GM12878 (cell line): ENCODE measurements around the gene BUD23. TPM values are rescaled to one million over a fixed set of nuclear protein-coding genes. Genes with fewer than 3 reads are reported as not detected.

Experiments used
- ATAC-seq: fragments of 200-7000 bp; cut with Tn5 transposase; 3 replicates; pipeline ENCODE4 v1.9.1; 2020; ENCODE audit warnings: mild to moderate bottlenecking, moderate library complexity
- BruUV-seq: library from RNA; stranded (reverse); fragments of 400-500 nt; replicated peaks from 2 replicates; lab custom pipeline; 2021; lab: Mats Ljungman, UMichigan
- CTCF ChIA-PET: fragments of 300-600 bp; sonication (Branson Sonifier 250); formaldehyde crosslinking; extraction: SDS; loops from one replicate; lab custom pipeline; 2021; ENCODE audit warnings: inconsistent platforms; lab: Yijun Ruan, JAX
- POLR2A ChIA-PET: fragments of 350-600 bp; formaldehyde crosslinking; extraction: SDS; loops from one replicate; lab custom pipeline; 2021; ENCODE audit warnings: inconsistent platforms; lab: Charles Lee
- RAD21 ChIA-PET: fragments of 300-600 bp; sonication (Branson Sonifier 250); formaldehyde crosslinking; loops from one replicate; lab custom pipeline; 2023; ENCODE audit warnings: antibody characterized with exemption; ENCODE audit not compliant: unreplicated experiment; lab: Charles Lee
- SMC1A ChIA-PET: fragments of 300-600 bp; sonication (Branson Sonifier 250); formaldehyde crosslinking; loops from one replicate; lab custom pipeline; 2023; ENCODE audit not compliant: unreplicated experiment, uncharacterized antibody; lab: Charles Lee
- DNase-seq: peaks from one replicate; pipeline ENCODE4 v3.0.0-alpha.2; 2011; ENCODE audit warnings: low read depth, low spot score
- FAIRE-seq: peaks from 3 replicates; lab custom pipeline; 2011; peaks lifted over from hg19 to GRCh38; lab: Jason Lieb, UNC
- H2AFZ ChIP-seq: 2 replicates; pipeline ENCODE4 v1.6.0; 2011; ENCODE audit warnings: low read depth, low read length, control low read depth; ENCODE audit not compliant: control insufficient read depth
- H3K27ac ChIP-seq: 2 replicates; pipeline ENCODE4 v1.5.1; 2011; ENCODE audit warnings: control low read depth; ENCODE audit not compliant: control insufficient read depth, insufficient read depth
- H3K27me3 ChIP-seq, 2 experiments: replicated peaks in 1 of 2; 2 replicates each; pipeline versions ENCODE4 v1.6.0 to v1.6.1; 2011; ENCODE audit warnings: low read length in 1 of 2; ENCODE audit not compliant: control insufficient read depth in 2 of 2, insufficient read depth in 2 of 2
- H3K36me3 ChIP-seq, 2 experiments: 2 replicates each; pipeline ENCODE4 v1.5.1; 2011; ENCODE audit warnings: low read length in 1 of 2; ENCODE audit not compliant: control insufficient read depth in 2 of 2, insufficient read depth in 2 of 2
- H3K4me1 ChIP-seq: 2 replicates; pipeline ENCODE4 v1.6.1; 2011; ENCODE audit warnings: mild to moderate bottlenecking, low read length, moderate library complexity, mixed read lengths; ENCODE audit not compliant: control insufficient read depth, insufficient read depth
- H3K4me2 ChIP-seq: 2 replicates; pipeline ENCODE4 v1.6.0; 2011; ENCODE audit warnings: control low read depth; ENCODE audit not compliant: control insufficient read depth, insufficient read depth
- H3K4me3 ChIP-seq: fragments of 200-600 bp; sonication (generic); 2 replicates; pipeline ENCODE4 v1.5.1; 2016
- H3K79me2 ChIP-seq: 2 replicates; pipeline ENCODE4 v1.6.0; 2011; ENCODE audit warnings: low read length; ENCODE audit not compliant: control insufficient read depth, insufficient read depth
- H3K9ac ChIP-seq: 2 replicates; pipeline ENCODE4 v1.8.0; 2011; ENCODE audit warnings: low read length, control low read depth, mixed read lengths; ENCODE audit not compliant: control insufficient read depth, insufficient read depth
- H3K9me3 ChIP-seq: replicated peaks from 3 replicates; pipeline ENCODE4 v1.5.1; 2011; ENCODE audit warnings: mild to moderate bottlenecking, low read length; ENCODE audit not compliant: control insufficient read depth, insufficient read depth
- H4K20me1 ChIP-seq: 2 replicates; pipeline ENCODE4 v1.6.0; 2011; ENCODE audit not compliant: control insufficient read depth, insufficient read depth
- CEBPZ ChIP-seq: fragments of 150-350 bp; IDR thresholded peaks from 2 replicates; pipeline ENCODE4 v1.6.1; 2016; ENCODE audit warnings: low read depth, low read length
- CREB1 ChIP-seq: IDR thresholded peaks from 2 replicates; pipeline ENCODE4 v1.6.1; 2012; ENCODE audit warnings: low read depth, mild to moderate bottlenecking, inconsistent platforms
- MTA2 ChIP-seq: fragments of 450-650 bp; IDR thresholded peaks from 2 replicates; pipeline ENCODE4 v1.6.1; 2016; ENCODE audit warnings: low read depth, mild to moderate bottlenecking, moderate library complexity
- MXI1 ChIP-seq: fragments of 150-350 bp; IDR thresholded peaks from 2 replicates; pipeline ENCODE4 v1.6.1; 2011; ENCODE audit warnings: low read depth, mild to moderate bottlenecking, inconsistent platforms, low read length, improper control_type of control experiment
- MYB ChIP-seq: fragments of 150-350 bp; IDR thresholded peaks from 2 replicates; pipeline ENCODE4 v1.6.1; 2014; ENCODE audit warnings: mild to moderate bottlenecking, low read depth, low read length, borderline replicate concordance
- RAD21 ChIP-seq: IDR thresholded peaks from 2 replicates; pipeline ENCODE4 v1.6.1; 2011; ENCODE audit warnings: mild to moderate bottlenecking, low read depth, low read length, moderate library complexity; ENCODE audit not compliant: insufficient read depth
- YBX1 ChIP-seq: fragments of 450-650 bp; IDR thresholded peaks from 2 replicates; pipeline ENCODE4 v1.6.1; 2016; ENCODE audit warnings: antibody characterized with exemption
- ZNF24 ChIP-seq: fragments of 450-650 bp; IDR thresholded peaks from 2 replicates; pipeline ENCODE4 v1.6.1; 2017; ENCODE audit warnings: antibody characterized with exemption, mild to moderate bottlenecking
- ZNF274 ChIP-seq: IDR thresholded peaks from one replicate; pipeline ENCODE4 v1.8.0; 2011; ENCODE audit not compliant: insufficient read length, insufficient read depth
- WGBS: methylation state at CpG from one replicate; pipeline ENCODE4 v1.1.6; 2016; ENCODE audit warnings: low lambda C conversion rate; ENCODE audit not compliant: insufficient replicate concordance, insufficient coverage; ENCODE audit errors: missing lambda C conversion rate; 5-methylcytosine and 5-hydroxymethylcytosine counted together
- in situ Hi-C: fragments of 300-500 bp; cut with MboI; formaldehyde crosslinking; loops from 9 replicates; pipeline ENCODE4 v1.14.3; 2018; ENCODE audit warnings: mixed read lengths
- intact Hi-C: fragments of 100-400 bp; cut with micrococcal nuclease; formaldehyde crosslinking; loops from one replicate; pipeline ENCODE4 v1.14.2; 2022; ENCODE audit not compliant: unreplicated experiment
- polyA plus RNA-seq, 11 experiments: library from polyadenylated mRNA; depleted of rRNA in 4 of 11; unstranded in 6 of 11; stranded (reverse) in 5 of 11; fragments of >200 nt; fragmentation: Nextera tagmentation in 4 of 11; fragmentation: Illumina TruSeq in 1 of 11; extraction: Ambion mirVana in 4 of 11; extraction: Trizol in 1 of 11; gene quantifications; 1 replicate in 1 of 11; 2 replicates in 10 of 11; pipeline versions ENCODE4 v1.2.1 to v1.2.3, GENCODE V29; 2011 to 2016; ENCODE audit warnings: inconsistent platforms in 2 of 11, missing spikeins in 2 of 11, low read depth in 1 of 11
- total RNA-seq, 4 experiments: library from RNA; depleted of rRNA in 3 of 4; stranded (reverse); fragments of >200 nt in 3 of 4; fragmentation: Illumina TruSeq in 1 of 4; extraction: Trizol in 1 of 4; gene quantifications; 2 replicates each; pipeline versions ENCODE4 v1.2.1 to v1.2.3, GENCODE V29; 2013 to 2021
- TF ChIP-seq, protein P1 (sequence below): IDR thresholded peaks from 2 replicates; pipeline ENCODE4 v1.6.1; 2011; ENCODE audit warnings: borderline replicate concordance, low read depth, mild to moderate bottlenecking, moderate library complexity, low read length; ENCODE audit not compliant: insufficient read depth, poor library complexity, severe bottlenecking

Gene BUD23
- total and polyA plus RNA-seq, 10 of the 15 experiments (the other 5 are each of a cell fraction or from before 2014, with no cell fraction given): 36.4 to 138 (median 99.5) TPM

DNA sequence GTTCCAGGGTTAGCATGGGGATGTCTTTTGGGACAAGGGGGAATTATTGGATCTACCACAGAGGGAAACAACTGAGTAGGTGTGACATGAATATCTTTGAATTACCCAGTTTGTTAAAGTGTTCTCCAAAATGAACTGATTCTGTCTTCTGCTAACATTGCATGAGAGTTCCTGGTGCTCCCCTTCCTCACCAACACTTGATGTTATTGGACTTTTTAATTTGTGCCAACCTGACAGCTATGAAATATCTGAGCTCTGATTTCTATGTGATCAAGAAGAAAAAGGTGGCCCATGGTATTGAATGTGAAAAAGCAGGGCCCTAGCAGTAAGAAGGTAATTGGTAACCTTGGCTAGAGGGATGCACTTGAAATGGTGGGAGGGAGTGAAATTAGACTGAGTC lies 20.4 kb upstream of the BUD23 start:
- H4K20me1 ChIP-seq: no peaks in the 10 kb centered on the region
- H3K9ac ChIP-seq: no peak overlapping the region
- DNase-seq (no peak), ATAC-seq (no peak), FAIRE-seq (no peak)
- SMC1A ChIA-PET: no interaction called here
- TF ChIP-seq MXI1 (no peak), ZNF274 (no peak)
- no peaks in the 10 kb centered on the region for H3K79me2 ChIP-seq
- CTCF ChIA-PET: no interaction called here
- intact Hi-C loops (no loop called here), in situ Hi-C loops (no loop called here)
- no peaks in the 10 kb centered on the region; the same call in 2 of the 3 replicates for H3K9me3 ChIP-seq
- no peak overlapping the region for H2AFZ ChIP-seq
- RAD21 ChIA-PET: no interaction called here
- no peak overlapping the region for H3K4me3 ChIP-seq
- BruUV-seq: no TSS peak
- no peaks in the 10 kb centered on the region for H3K36me3 ChIP-seq
- no peaks in the 10 kb centered on the region for H3K4me1 ChIP-seq
- H3K27me3 ChIP-seq: peaks cover 0 to 6% of the 10 kb centered on the region in 2 experiments; a peak in 3 of 4 replicates
- H3K4me2 ChIP-seq: no peak overlapping the region
- POLR2A ChIA-PET: no interaction called here
- no peak overlapping the region for H3K27ac ChIP-seq

GRCh38 chr7:73667344-73668102 lies 15.9 kb upstream of the BUD23 start, which contains the start of gene VPS37D:
Gene VPS37D, plus strand, starts transcription at chr7:73667831. Its CDS starts 128 bp downstream, at chr7:73667959.
- peak; percentile 30 for DNase-seq
- peak; percentile 99 for ATAC-seq
- SMC1A ChIA-PET: no interaction called here
- H2AFZ ChIP-seq: peak within 1 kb of the TSS; percentile 61
- H3K9ac ChIP-seq: no peak within 1 kb of the TSS; the same call in 1 of the 2 replicates
- no peak within 1 kb of the TSS for H3K27ac ChIP-seq
- no peaks in the 10 kb centered on the region for H3K36me3 ChIP-seq
- no TSS peak for BruUV-seq
- WGBS: 18% methylated on average over 22 of the region's 79 CpGs
- RAD21 ChIA-PET: interaction anchor here (1.7 kb wide), 1 partner anchor 60 kb away, joined by 6 read pairs; no protein-coding TSS in a partner anchor
- FAIRE-seq: peak; percentile 83
- no peaks in the 10 kb centered on the region; the same call in 2 of the 3 replicates for H3K9me3 ChIP-seq
- H3K4me1 ChIP-seq: no peaks in the 10 kb centered on the region
- H3K4me3 ChIP-seq: peak within 1 kb of the TSS; percentile 51; the same call in 1 of the 2 replicates
- in situ Hi-C loops: no loop called here
- peak within 1 kb of the TSS; percentile 81 for H3K4me2 ChIP-seq
- CTCF ChIA-PET: interaction anchor here (1.1 to 1.9 kb wide), 2 partner anchors 41 to 60 kb away, joined by 3 to 12 read pairs; no protein-coding TSS in a partner anchor
- no peaks in the 10 kb centered on the region for H3K79me2 ChIP-seq
- POLR2A ChIA-PET: no interaction called here
- intact Hi-C loops: loop anchor here (5.0 kb wide), 3 partner anchors 40 to 60 kb away; no protein-coding TSS in a partner anchor
- H4K20me1 ChIP-seq: no peaks in the 10 kb centered on the region
- peaks cover 0 to 6% of the 10 kb centered on the region in 2 experiments; a peak in 3 of 4 replicates for H3K27me3 ChIP-seq
- TF ChIP-seq MYB (no peak), CEBPZ (no peak), MTA2 (no peak), ZNF24 (0 out of 2 replicates have a peak, but pooled peaks have one; percentile 38), CREB1 (peak; percentile 49; the same call in 1 of the 2 replicates), RAD21 (peak; percentile 66), YBX1 (no peak)
- TF ChIP-seq, protein P1, sequence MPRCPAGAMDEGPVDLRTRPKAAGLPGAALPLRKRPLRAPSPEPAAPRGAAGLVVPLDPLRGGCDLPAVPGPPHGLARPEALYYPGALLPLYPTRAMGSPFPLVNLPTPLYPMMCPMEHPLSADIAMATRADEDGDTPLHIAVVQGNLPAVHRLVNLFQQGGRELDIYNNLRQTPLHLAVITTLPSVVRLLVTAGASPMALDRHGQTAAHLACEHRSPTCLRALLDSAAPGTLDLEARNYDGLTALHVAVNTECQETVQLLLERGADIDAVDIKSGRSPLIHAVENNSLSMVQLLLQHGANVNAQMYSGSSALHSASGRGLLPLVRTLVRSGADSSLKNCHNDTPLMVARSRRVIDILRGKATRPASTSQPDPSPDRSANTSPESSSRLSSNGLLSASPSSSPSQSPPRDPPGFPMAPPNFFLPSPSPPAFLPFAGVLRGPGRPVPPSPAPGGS: no peak
